Ishikawa (cell line): ENCODE data around the gene PPP2R2D.

ENCODE experiments used
- CEBPB ChIP-seq: IDR thresholded peaks from 2 replicates; pipeline ENCODE4 v1.6.1; 2012
- CREB1 ChIP-seq: IDR thresholded peaks from 2 replicates; pipeline ENCODE4 v1.6.1; 2012; ENCODE audit warnings: low read depth
- EGR1 ChIP-seq: IDR thresholded peaks from 2 replicates; pipeline ENCODE4 v1.6.1; 2012
- EP300 ChIP-seq: IDR thresholded peaks from 2 replicates; pipeline ENCODE4 v1.6.1; 2012; ENCODE audit warnings: borderline replicate concordance
- FOXM1 ChIP-seq: IDR thresholded peaks from 2 replicates; pipeline ENCODE4 v1.6.1; 2012; ENCODE audit warnings: low read depth, borderline replicate concordance
- MAX ChIP-seq: IDR thresholded peaks from 2 replicates; pipeline ENCODE4 v1.6.1; 2012
- NFIC ChIP-seq: IDR thresholded peaks from 2 replicates; pipeline ENCODE4 v1.6.1; 2012
- RAD21 ChIP-seq: IDR thresholded peaks from 2 replicates; pipeline ENCODE4 v1.6.1; 2012; ENCODE audit warnings: low read depth
- REST ChIP-seq: IDR thresholded peaks from 2 replicates; pipeline ENCODE4 v1.6.1; 2012; ENCODE audit warnings: low read depth, mild to moderate bottlenecking
- TAF1 ChIP-seq: IDR thresholded peaks from 2 replicates; pipeline ENCODE4 v1.6.1; 2012; ENCODE audit warnings: low read depth, mild to moderate bottlenecking
- TCF12 ChIP-seq: IDR thresholded peaks from 2 replicates; pipeline ENCODE4 v1.6.1; 2012; ENCODE audit warnings: low read depth
- TEAD4 ChIP-seq: IDR thresholded peaks from 2 replicates; pipeline ENCODE4 v1.6.1; 2012
- YY1 ChIP-seq: IDR thresholded peaks from 2 replicates; pipeline ENCODE4 v1.6.1; 2012; ENCODE audit warnings: low read depth
- ZBTB7A ChIP-seq: IDR thresholded peaks from 2 replicates; pipeline ENCODE4 v1.6.1; 2012; ENCODE audit warnings: low read depth
- TF ChIP-seq, protein P1 (sequence below): IDR thresholded peaks from 2 replicates; pipeline ENCODE4 v1.6.1; 2012

The PPP2R2D gene

DNA sequence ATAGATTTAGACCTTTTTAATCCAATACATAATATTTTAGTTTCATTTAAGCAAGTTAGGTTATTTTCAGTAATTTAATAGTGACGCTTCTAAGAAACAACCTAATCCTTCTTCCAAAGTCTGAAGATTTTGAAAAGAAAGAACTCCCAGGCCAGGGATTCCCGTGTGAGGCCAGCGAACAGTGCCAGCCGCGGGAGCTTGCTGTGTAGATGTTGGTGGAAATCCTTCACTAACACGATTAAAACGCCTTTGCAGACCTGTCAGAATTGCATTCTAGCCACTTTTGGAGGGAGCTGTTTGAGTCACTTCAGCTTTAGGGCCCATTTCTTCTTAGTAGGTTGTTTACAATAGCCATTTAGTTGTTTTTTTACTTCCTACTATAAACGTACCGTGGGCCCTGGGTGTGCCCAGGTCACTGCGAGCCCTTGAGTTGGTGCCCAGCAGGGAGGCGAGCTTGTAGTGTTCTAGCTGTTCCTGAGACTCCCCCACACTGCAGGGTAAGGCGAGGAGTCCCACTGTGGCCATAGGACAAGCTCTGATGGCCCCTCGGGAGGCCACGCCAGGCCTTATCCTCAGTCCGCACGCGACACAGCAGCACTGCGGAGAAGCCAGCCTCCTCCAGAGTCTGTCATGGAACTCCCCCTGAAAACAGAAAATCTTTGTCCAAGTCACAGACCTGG lies 32.3 kb downstream of the PPP2R2D start:
- TF ChIP-seq TCF12 = no peak
- TF ChIP-seq ZBTB7A = no peak
- TF ChIP-seq MAX = no peak
- no peak for TF ChIP-seq FOXM1
- no peak for TF ChIP-seq REST
- TF ChIP-seq, protein P1, sequence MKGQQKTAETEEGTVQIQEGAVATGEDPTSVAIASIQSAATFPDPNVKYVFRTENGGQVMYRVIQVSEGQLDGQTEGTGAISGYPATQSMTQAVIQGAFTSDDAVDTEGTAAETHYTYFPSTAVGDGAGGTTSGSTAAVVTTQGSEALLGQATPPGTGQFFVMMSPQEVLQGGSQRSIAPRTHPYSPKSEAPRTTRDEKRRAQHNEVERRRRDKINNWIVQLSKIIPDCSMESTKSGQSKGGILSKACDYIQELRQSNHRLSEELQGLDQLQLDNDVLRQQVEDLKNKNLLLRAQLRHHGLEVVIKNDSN = no peak
- no peak for TF ChIP-seq EGR1
- no peak for TF ChIP-seq CEBPB
- no peak for TF ChIP-seq EP300
- TF ChIP-seq TEAD4 = no peak
- TF ChIP-seq NFIC = no peak
- no peak for TF ChIP-seq YY1
- TF ChIP-seq TAF1 = no peak
- no peak for TF ChIP-seq CREB1
- no peak for TF ChIP-seq RAD21

DNA sequence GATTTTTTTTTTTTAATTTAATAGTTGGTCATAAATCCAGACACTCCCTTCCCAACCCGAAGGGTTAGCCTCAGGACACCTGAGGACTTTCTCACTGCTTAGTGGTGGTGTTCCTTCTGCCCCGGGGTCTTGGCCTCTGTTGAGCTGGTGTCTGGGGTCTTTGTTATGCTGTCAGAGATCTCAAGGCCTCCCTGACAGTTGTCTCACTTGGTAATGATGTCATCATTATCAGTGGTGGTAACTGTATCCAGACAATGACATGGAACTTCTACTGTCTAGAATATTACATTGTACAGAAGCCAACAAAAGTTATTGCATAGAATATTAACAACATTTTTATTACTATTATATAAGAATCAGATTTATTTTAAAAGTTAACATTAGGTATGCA lies 32.9 kb downstream of the PPP2R2D start:
- TF ChIP-seq CEBPB = no peak
- no peak for TF ChIP-seq TEAD4
- TF ChIP-seq EP300 = no peak
- no peak for TF ChIP-seq CREB1
- TF ChIP-seq ZBTB7A = no peak
- TF ChIP-seq RAD21 = no peak
- no peak for TF ChIP-seq NFIC
- TF ChIP-seq TAF1 = no peak
- TF ChIP-seq REST = no peak
- no peak for TF ChIP-seq FOXM1
- TF ChIP-seq EGR1 = no peak
- no peak for TF ChIP-seq YY1
- no peak for TF ChIP-seq MAX
- TF ChIP-seq, protein P1 = no peak
- TF ChIP-seq TCF12 = no peak

GRCh38 chr10:131934769-131935168 lies 34.0 kb downstream of the PPP2R2D start:
- no peak for TF ChIP-seq EP300
- TF ChIP-seq MAX = no peak
- no peak for TF ChIP-seq EGR1
- no peak for TF ChIP-seq TEAD4
- no peak for TF ChIP-seq CREB1
- no peak for TF ChIP-seq NFIC
- TF ChIP-seq CEBPB = no peak
- TF ChIP-seq ZBTB7A = no peak
- TF ChIP-seq, protein P1 = no peak

- TF ChIP-seq TCF12 = no peak
- no peak for TF ChIP-seq EGR1
- no peak for TF ChIP-seq TAF1
- TF ChIP-seq TEAD4 = no peak
- TF ChIP-seq MAX = no peak
- no peak for TF ChIP-seq CEBPB
- no peak for TF ChIP-seq YY1
- TF ChIP-seq, protein P1 = no peak
- no peak for TF ChIP-seq FOXM1
- TF ChIP-seq EP300 = no peak
- TF ChIP-seq ZBTB7A = no peak
Measured at GRCh38 chr10:131935260-131935659, 34.5 kb downstream of the PPP2R2D start.

DNA sequence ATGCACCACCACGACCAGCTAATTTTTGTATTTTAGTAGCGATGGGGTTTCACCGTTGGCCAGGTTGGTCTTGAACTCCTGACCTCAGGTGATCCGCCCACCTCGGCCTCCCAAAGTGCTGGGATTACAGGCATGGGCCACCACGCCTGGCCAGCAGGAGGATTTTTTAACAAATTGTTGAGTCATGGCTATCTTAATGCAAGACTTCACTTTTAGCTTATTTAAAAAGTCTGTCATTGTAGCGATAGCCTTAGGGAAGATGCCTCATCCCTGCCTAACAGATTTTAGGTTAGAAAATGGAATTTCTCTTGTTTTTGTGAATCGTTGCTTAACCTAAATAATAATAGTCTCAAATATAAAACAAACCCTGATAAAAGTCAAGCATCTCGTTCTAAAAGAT lies 35.5 kb downstream of the PPP2R2D start:
- TF ChIP-seq FOXM1 = no peak
